ENCODE measurements around the gene RNF167.
"Not testable (repeated sequence)": the region's sequence is repeated elsewhere in the genome, so short reads cannot be mapped to it uniquely, and the experiment has no call there.

The RNF167 gene

GRCh38 chr17:4906642-4907041 is 33.4 kb upstream of the RNF167 start:
- H3K4me1 ChIP-seq (ENCODE audit: control insufficient read depth, insufficient read depth, low read length); H3K9me3 ChIP-seq (ENCODE audit: control insufficient read depth, insufficient read depth, low read depth, low read length); H3K36me3 ChIP-seq (ENCODE audit: control insufficient read depth in 2 of 2, insufficient read depth in 1 of 2, low read length in 2 of 2); H3K4me3 ChIP-seq (ENCODE audit: low read depth, low read length); CTCF ChIA-PET; H3K27ac ChIP-seq (ENCODE audit: extremely low read depth, low read depth, low read length): not testable (repeated sequence)
- peak; percentile 51; the same call in 1 of the 2 replicates for TF ChIP-seq ZNF146 (tag by site-specific recombination; IDR thresholded peaks at IDR 0.05)
- POLR2A ChIA-PET, result interaction anchor here (0.6 kb wide), 1 partner anchor 155 kb away, joined by 4 read pairs; no protein-coding TSS in a partner anchor

GRCh38 chr17:4908301-4908700 is 31.8 kb upstream of the RNF167 start:
- no peak overlapping the region for H3K4me3 ChIP-seq (ENCODE audit: low read depth, low read length)
- POLR2A ChIA-PET, result interaction anchor here (0.9 to 1.9 kb wide), 9 partner anchors 26 to 155 kb away, joined by 3 to 27 read pairs (median 4); partner anchors contain the start of genes INCA1, KIF1C, RNF167 and SLC25A11
- TF ChIP-seq PRDM6 (tag by site-specific recombination; IDR thresholded peaks at IDR 0.05), result no peak
- TF ChIP-seq ZNF561 (tag by site-specific recombination; IDR thresholded peaks at IDR 0.05; ENCODE audit: borderline replicate concordance), result no peak
- no peak for TF ChIP-seq ZNF768 (tag by site-specific recombination; IDR thresholded peaks at IDR 0.05)
- no peaks in the 10 kb centered on the region for H3K36me3 ChIP-seq (ENCODE audit: control insufficient read depth in 2 of 2, insufficient read depth in 1 of 2, low read length in 2 of 2)
- H3K9me3 ChIP-seq (ENCODE audit: control insufficient read depth, insufficient read depth, low read depth, low read length), result no peaks in the 10 kb centered on the region
- no peaks in the 10 kb centered on the region; the same call in 1 of the 2 replicates for H3K4me1 ChIP-seq (ENCODE audit: control insufficient read depth, insufficient read depth, low read length)
- CTCF ChIA-PET, result interaction anchor here (0.6 to 2.3 kb wide), 22 partner anchors 9 to 1162 kb away, joined by 3 to 23 read pairs (median 4); partner anchors contain the start of genes C17orf107, CAMTA2, ENO3 and RNF167
- H3K27ac ChIP-seq (ENCODE audit: extremely low read depth, low read depth, low read length), result no peak overlapping the region

GRCh38 chr17:4908711-4909496 is 31.2 kb upstream of the RNF167 start:
- Histone ChIP-seq H3K4me3 (ENCODE audit: low read depth, low read length) (no peak overlapping the region), H3K36me3 (ENCODE audit: control insufficient read depth in 2 of 2, insufficient read depth in 1 of 2, low read length in 2 of 2) (no peaks in the 10 kb centered on the region), H3K27ac (ENCODE audit: extremely low read depth, low read depth, low read length) (0 out of 2 replicates have a peak overlapping the region, but pooled peaks have one; percentile 12), H3K4me1 (ENCODE audit: control insufficient read depth, insufficient read depth, low read length) (no peaks in the 10 kb centered on the region; the same call in 1 of the 2 replicates), H3K9me3 (ENCODE audit: control insufficient read depth, insufficient read depth, low read depth, low read length) (no peaks in the 10 kb centered on the region)
- CTCF ChIA-PET, result interaction anchor here (0.6 to 2.3 kb wide), 45 partner anchors 8 to 1162 kb away, joined by 3 to 23 read pairs (median 4); partner anchors contain the start of genes ARRB2, C17orf107, CAMTA2 and ENO3
- POLR2A ChIA-PET, result interaction anchor here (0.5 to 1.9 kb wide), 14 partner anchors 14 to 240 kb away, joined by 3 to 27 read pairs (median 4); partner anchors contain the start of genes ARRB2, INCA1, KIF1C and RNF167
- TF ChIP-seq ZNF501 (tag by site-specific recombination; IDR thresholded peaks at IDR 0.05), result peak; percentile 48; the same call in 1 of the 2 replicates
- 0 out of 2 replicates have a peak, but pooled peaks have one; percentile 27 for TF ChIP-seq ZSCAN16 (tag by site-specific recombination; IDR thresholded peaks at IDR 0.05)
- 0 out of 2 replicates have a peak, but pooled peaks have one; percentile 64 for TF ChIP-seq ZNF776 (tag by site-specific recombination; IDR thresholded peaks at IDR 0.05; ENCODE audit: borderline replicate concordance)
- TF ChIP-seq ZNF335 (tag by site-specific recombination; conservative IDR thresholded peaks at IDR 0.05), result peak; percentile 55
- peak; percentile 73; the same call in 1 of the 2 replicates for TF ChIP-seq ZNF600 (tag by site-specific recombination; IDR thresholded peaks at IDR 0.05)
- TF ChIP-seq SETDB1 (IDR thresholded peaks at IDR 0.05; ENCODE audit: insufficient read length, low read length), result no peak
- peak; percentile 98 for TF ChIP-seq ZSCAN4 (tag by site-specific recombination; IDR thresholded peaks at IDR 0.05)
- no peak for TF ChIP-seq ZNF426 (tag by site-specific recombination; IDR thresholded peaks at IDR 0.05)
- TF ChIP-seq RBAK (tag by site-specific recombination; IDR thresholded peaks at IDR 0.05), result no peak
- peak; percentile 45; the same call in 1 of the 2 replicates for TF ChIP-seq ZNF239 (tag by site-specific recombination; IDR thresholded peaks at IDR 0.05)
- peak; percentile 98 for TF ChIP-seq ZSCAN30 (tag by site-specific recombination; IDR thresholded peaks at IDR 0.05)
- no peak for TF ChIP-seq ZNF391 (tag by site-specific recombination; IDR thresholded peaks at IDR 0.05; ENCODE audit: borderline replicate concordance, low read depth)
- TF ChIP-seq ZNF174 (tag by site-specific recombination; IDR thresholded peaks at IDR 0.05), result no peak
- TF ChIP-seq IKZF3 (tag by site-specific recombination; IDR thresholded peaks at IDR 0.05), result no peak
- peak; percentile 75; the same call in 1 of the 2 replicates for TF ChIP-seq ZNF311 (tag by site-specific recombination; IDR thresholded peaks at IDR 0.05; ENCODE audit: borderline replicate concordance)
- peak; percentile 63 for TF ChIP-seq ZNF341 (tag by site-specific recombination; IDR thresholded peaks at IDR 0.05; ENCODE audit: low read depth)
- no peak for TF ChIP-seq YY1 (tag by site-specific recombination; IDR thresholded peaks at IDR 0.05)
- TF ChIP-seq ZNF610 (tag by site-specific recombination; IDR thresholded peaks at IDR 0.05; ENCODE audit: borderline replicate concordance), result no peak
- TF ChIP-seq ZNF18 (tag by site-specific recombination; IDR thresholded peaks at IDR 0.05), result no peak
- TF ChIP-seq TRIM28 (IDR thresholded peaks at IDR 0.05; ENCODE audit: borderline replicate concordance, low read length), result no peak
- TF ChIP-seq ZNF140 (tag by site-specific recombination; IDR thresholded peaks at IDR 0.05), result no peak

Measured in HEK293 (cell line).